ENCODE results near the gene PELI1. TPM values are rescaled to one million over a fixed set of nuclear protein-coding genes. Genes with fewer than 3 reads are reported as not detected.

PELI1 gene
- total and polyA plus RNA-seq, 2 of the 8 experiments (the other 6 are each of a cell fraction or from before 2014, with no cell fraction given) = 21.8 to 57.1 TPM

- H3K18ac ChIP-seq (ENCODE audit: extremely low read depth, low read length) = no peak overlapping the region
- ChIA-PET POLR2A (ENCODE audit: partially characterized antibody) (interaction anchor here (0.6 kb wide), 1 partner anchor 62 kb away, joined by 3 read pairs; no protein-coding TSS in a partner anchor), CTCF (ENCODE audit: partially characterized antibody) (interaction anchor here (0.8 to 1.6 kb wide), 3 partner anchors 9 to 57 kb away, joined by 3 read pairs; no protein-coding TSS in a partner anchor)
- no peak overlapping the region for H2BK5ac ChIP-seq (ENCODE audit: low read depth, low read length)
- H4K5ac ChIP-seq (ENCODE audit: insufficient read length, low read depth, low read length) = no peak overlapping the region
- H3K4me1 ChIP-seq (replicated peaks in 1 of 4; ENCODE audit: control insufficient read depth in 3 of 4, insufficient read depth in 4 of 4, low read length in 3 of 4) = peaks cover 0 to 5% (median 2%) of the 10 kb centered on the region in 4 experiments; a peak in 2 of 7 replicates
- H2BK12ac ChIP-seq (ENCODE audit: low read depth, low read length) = no peak overlapping the region
- no peaks in the 10 kb centered on the region for H3K27me3 ChIP-seq (replicated peaks in 1 of 4; ENCODE audit: control insufficient read depth in 3 of 4, extremely low read depth in 1 of 4, insufficient read depth in 3 of 4, low read length in 3 of 4)
- H3K14ac ChIP-seq (ENCODE audit: insufficient read length) = no peak overlapping the region
- no peak overlapping the region for H3K9ac ChIP-seq (replicated peaks in 1 of 4; ENCODE audit: extremely low read depth in 1 of 4, low read depth in 3 of 4, low read length in 3 of 4)
- no peak overlapping the region for H3K4me3 ChIP-seq (ENCODE audit: extremely low read depth in 1 of 4, insufficient read depth in 2 of 4, low read depth in 3 of 4, low read length in 4 of 4)
- no peaks in the 10 kb centered on the region for H3K79me1 ChIP-seq (ENCODE audit: low read depth, low read length)
- H2AK5ac ChIP-seq (ENCODE audit: low read depth, low read length) = no peak overlapping the region
- H2BK15ac ChIP-seq (ENCODE audit: low read length) = no peak overlapping the region
- H3K23ac ChIP-seq (ENCODE audit: insufficient read length) = no peak overlapping the region
- no peak overlapping the region for H3K27ac ChIP-seq (ENCODE audit: low read depth, low read length)
- H3K79me2 ChIP-seq (ENCODE audit: control insufficient read depth in 1 of 2, insufficient read depth in 2 of 2, low read length in 2 of 2) = no peaks in the 10 kb centered on the region
- no peaks in the 10 kb centered on the region for H4K20me1 ChIP-seq (replicated peaks in 1 of 2; ENCODE audit: control insufficient read depth in 1 of 2, insufficient read depth in 2 of 2, low read length in 2 of 2)
- no peaks in the 10 kb centered on the region for H3K23me2 ChIP-seq (ENCODE audit: low read depth, low read length)
- DNase-seq (ENCODE audit: low read depth in 1 of 2, low spot score in 2 of 2) = no peak
- no peak for FAIRE-seq
- WGBS, 2 experiments (ENCODE audit: extremely low coverage in 1 of 2, insufficient coverage in 1 of 2, insufficient read length in 1 of 2, insufficient replicate concordance in 2 of 2, low coverage in 1 of 2, low lambda C conversion rate in 2 of 2, missing lambda C conversion rate in 1 of 2) = 85 to 100% methylated on average over 1 to 5 of the region's 5 CpGs
- H3K4ac ChIP-seq (replicated peaks; ENCODE audit: insufficient read length, low read depth, low read length) = no peak overlapping the region
- no peak overlapping the region for H2BK120ac ChIP-seq (replicated peaks; ENCODE audit: low read depth, low read length)
- no peak overlapping the region for H2BK20ac ChIP-seq (ENCODE audit: low read length)
- no peaks in the 10 kb centered on the region for H3K9me3 ChIP-seq (ENCODE audit: insufficient read depth in 2 of 2, low read depth in 1 of 2, low read length in 1 of 2)
- H3K36me3 ChIP-seq (ENCODE audit: control insufficient read depth in 2 of 4, insufficient read depth in 4 of 4, low read length in 3 of 4) = no peaks in the 10 kb centered on the region
- H2AFZ ChIP-seq (ENCODE audit: low read length) = no peak overlapping the region
- TF ChIP-seq RAD21 (IDR thresholded peaks at IDR 0.05 in 1 of 2, conservative IDR thresholded peaks at IDR 0.05 in 1 of 2; ENCODE audit: low read depth in 2 of 2, low read length in 2 of 2) (peak; percentile 23 to 53; a peak in 2 of 4 replicates), NANOG (IDR thresholded peaks at IDR 0.05; ENCODE audit: insufficient read depth, low read depth, low read length, poor library complexity, severe bottlenecking) (no peak), CTCF (IDR thresholded peaks at IDR 0.05; ENCODE audit: control extremely low read depth in 1 of 3, insufficient read depth in 1 of 3, low read depth in 1 of 3, low read length in 3 of 3) (peak in 1 of 3 experiments; percentile 2; a peak in 1 of 4 replicates)
- no peak overlapping the region for H3K56ac ChIP-seq (replicated peaks; ENCODE audit: insufficient read length, low read depth, low read length)
- H4K8ac ChIP-seq (ENCODE audit: extremely low read depth, insufficient read depth, low read length) = no peak overlapping the region
- no peak overlapping the region for H3K4me2 ChIP-seq (ENCODE audit: insufficient read depth in 1 of 2, low read depth in 2 of 2, low read length in 2 of 2)
- no peak overlapping the region for H4K91ac ChIP-seq (replicated peaks; ENCODE audit: insufficient read length, low read length)
These were observed 31.4 kb upstream of the PELI1 start for GRCh38 chr2:64175419-64176197.
